H9 (cell line): ENCODE results near the gene APOA1. TPM values are rescaled to one million over a fixed set of nuclear protein-coding genes. Genes with fewer than 3 reads are reported as not detected.

ENCODE experiments used
- DNase-seq: peaks from one replicate; pipeline ENCODE4 v3.0.0-alpha.2; 2017
- H2AFZ ChIP-seq: one replicate; pipeline ENCODE4 v1.6.1; 2013; ENCODE audit warnings: mild to moderate bottlenecking, low read length, control low read depth, moderate library complexity
- H2AK5ac ChIP-seq: 2 replicates; pipeline ENCODE4 v1.6.1; 2013; ENCODE audit warnings: low read length, control low read depth, mixed read lengths; ENCODE audit not compliant: insufficient read length
- H2BK120ac ChIP-seq: one replicate; pipeline ENCODE4 v1.6.1; 2013; ENCODE audit warnings: low read depth, mild to moderate bottlenecking, low read length, control low read depth, inconsistent platforms; ENCODE audit not compliant: poor library complexity, severe bottlenecking
- H2BK12ac ChIP-seq: 2 replicates; pipeline ENCODE4 v1.6.1; 2013; ENCODE audit warnings: low read length, control low read depth, mixed read lengths, low read depth; ENCODE audit not compliant: insufficient read length
- H2BK15ac ChIP-seq: 2 replicates; pipeline ENCODE4 v1.6.1; 2013; ENCODE audit warnings: low read depth, low read length, control low read depth
- H2BK20ac ChIP-seq: one replicate; pipeline ENCODE4 v1.6.1; 2013; ENCODE audit warnings: low read depth, mild to moderate bottlenecking, low read length, control low read depth, inconsistent platforms; ENCODE audit not compliant: poor library complexity, severe bottlenecking
- H2BK5ac ChIP-seq: 2 replicates; pipeline ENCODE4 v1.6.1; 2013; ENCODE audit warnings: low read length, control low read depth, mixed read lengths; ENCODE audit not compliant: insufficient read length
- H3K14ac ChIP-seq: 2 replicates; pipeline ENCODE4 v1.6.1; 2013; ENCODE audit warnings: low read length, control low read depth; ENCODE audit not compliant: insufficient read depth
- H3K18ac ChIP-seq: 2 replicates; pipeline ENCODE4 v1.6.1; 2013; ENCODE audit warnings: low read depth, mild to moderate bottlenecking, mixed read lengths, low read length, control low read depth; ENCODE audit not compliant: insufficient read length
- H3K23ac ChIP-seq: 2 replicates; pipeline ENCODE4 v1.6.1; 2013; ENCODE audit warnings: low read length, control low read depth, mixed read lengths, low read depth; ENCODE audit not compliant: insufficient read length
- H3K23me2 ChIP-seq: 2 replicates; pipeline ENCODE4 v1.6.1; 2013; ENCODE audit warnings: low read depth, mild to moderate bottlenecking, mixed read lengths, low read length, control low read depth; ENCODE audit not compliant: insufficient read length, poor library complexity, severe bottlenecking
- H3K27ac ChIP-seq: 2 replicates; pipeline ENCODE4 v1.5.1; 2013; ENCODE audit warnings: low read length, control low read depth, mixed read lengths, low read depth; ENCODE audit not compliant: insufficient read length
- H3K27me3 ChIP-seq: 2 replicates; pipeline ENCODE4 v1.6.1; 2013; ENCODE audit warnings: low read length, control low read depth, inconsistent platforms; ENCODE audit not compliant: insufficient read depth
- H3K4ac ChIP-seq: 2 replicates; pipeline ENCODE4 v1.6.1; 2013; ENCODE audit warnings: low read depth, mild to moderate bottlenecking, control low read depth, inconsistent platforms, low read length, moderate library complexity
- H3K4me1 ChIP-seq: 2 replicates; pipeline ENCODE4 v1.6.1; 2013; ENCODE audit warnings: low read length, control low read depth, inconsistent platforms; ENCODE audit not compliant: insufficient read depth
- H3K4me2 ChIP-seq: 2 replicates; pipeline ENCODE4 v1.6.1; 2013; ENCODE audit warnings: low read length, control low read depth, mixed read lengths; ENCODE audit not compliant: insufficient read length, insufficient read depth
- H3K56ac ChIP-seq: 2 replicates; pipeline ENCODE4 v1.6.1; 2013; ENCODE audit warnings: low read depth, mild to moderate bottlenecking, mixed read lengths, low read length, control low read depth; ENCODE audit not compliant: insufficient read length
- H3K79me1 ChIP-seq: 2 replicates; pipeline ENCODE4 v1.6.1; 2013; ENCODE audit warnings: low read depth, mild to moderate bottlenecking, moderate library complexity, low read length, control low read depth, inconsistent platforms; ENCODE audit not compliant: insufficient read depth, poor library complexity, severe bottlenecking
- H3K79me2 ChIP-seq: 2 replicates; pipeline ENCODE4 v1.6.1; 2013; ENCODE audit warnings: low read length, control low read depth, inconsistent platforms; ENCODE audit not compliant: insufficient read depth
- H3K9ac ChIP-seq: 2 replicates; pipeline ENCODE4 v1.6.1; 2013; ENCODE audit warnings: low read length, control low read depth, mixed read lengths; ENCODE audit not compliant: insufficient read length; ENCODE audit errors: extremely low read depth
- H3K9me3 ChIP-seq: one replicate; pipeline ENCODE4 v1.6.1; 2013; ENCODE audit warnings: low read depth, low read length, inconsistent platforms; ENCODE audit not compliant: control insufficient read depth
- H3T11ph ChIP-seq: one replicate; pipeline ENCODE4 v1.6.1; 2013; ENCODE audit warnings: mild to moderate bottlenecking, low read length, control low read depth, inconsistent platforms
- H4K20me1 ChIP-seq: one replicate; pipeline ENCODE4 v1.6.1; 2013; ENCODE audit not compliant: control insufficient read depth, insufficient read length, insufficient read depth
- H4K5ac ChIP-seq: 2 replicates; pipeline ENCODE4 v1.6.1; 2013; ENCODE audit warnings: low read depth, mild to moderate bottlenecking, mixed read lengths, low read length, control low read depth; ENCODE audit not compliant: insufficient read length
- H4K8ac ChIP-seq: replicated peaks from 2 replicates; pipeline ENCODE4 v1.6.1; 2013; ENCODE audit warnings: low read length, control low read depth, mixed read lengths, low read depth; ENCODE audit not compliant: insufficient read length
- H4K91ac ChIP-seq: 2 replicates; pipeline ENCODE4 v1.6.1; 2013; ENCODE audit warnings: low read depth, mild to moderate bottlenecking, moderate library complexity, mixed read lengths, low read length, control low read depth; ENCODE audit not compliant: insufficient read length
- H3K27ac Mint-ChIP-seq, 3 experiments: 2 replicates in 2 of 3; 3 replicates in 1 of 3; pipeline ENCODE4 v1.8.0; 2020 to 2021; ENCODE audit warnings: mixed read lengths in 3 of 3, mild to moderate bottlenecking in 1 of 3, moderate library complexity in 1 of 3
- H3K27me3 Mint-ChIP-seq: 2 replicates; pipeline ENCODE4 v1.8.0; 2021; ENCODE audit warnings: low read depth, mild to moderate bottlenecking, moderate library complexity, mixed read lengths
- H3K36me3 Mint-ChIP-seq, 3 experiments: 2 replicates in 2 of 3; 3 replicates in 1 of 3; pipeline ENCODE4 v1.8.0; 2020 to 2021; ENCODE audit warnings: low read depth in 3 of 3, mixed read lengths in 3 of 3; ENCODE audit not compliant: insufficient read depth in 1 of 3
- H3K4me1 Mint-ChIP-seq, 2 experiments: 2 replicates each; pipeline ENCODE4 v1.8.0; 2020; ENCODE audit warnings: mixed read lengths in 2 of 2
- H3K4me3 Mint-ChIP-seq, 2 experiments: 2 replicates in 1 of 2; 3 replicates in 1 of 2; pipeline ENCODE4 v1.8.0; 2020 to 2021; ENCODE audit warnings: mild to moderate bottlenecking in 2 of 2, mixed read lengths in 2 of 2, moderate library complexity in 1 of 2
- H3K9me3 Mint-ChIP-seq, 2 experiments: 2 replicates in 1 of 2; 3 replicates in 1 of 2; pipeline ENCODE4 v1.8.0; 2020; ENCODE audit warnings: mild to moderate bottlenecking in 2 of 2, mixed read lengths in 2 of 2, moderate library complexity in 1 of 2
- CTCF ChIP-seq: fragments of 200-600 bp; sonication (generic); conservative IDR thresholded peaks from 3 replicates; pipeline ENCODE4 v1.8.0; 2021; ENCODE audit warnings: antibody characterized with exemption, mild to moderate bottlenecking
- WGBS: extraction: QIAGEN DNeasy Blood & Tissue Kit; methylation state at CpG from one replicate; pipeline ENCODE4 v1.1.7; 2013; ENCODE audit warnings: missing lambda C conversion rate, low lambda C conversion rate, mixed read lengths; ENCODE audit not compliant: insufficient read length; ENCODE audit errors: extremely low coverage; 5-methylcytosine and 5-hydroxymethylcytosine counted together
- total RNA-seq: library from RNA; stranded (reverse); gene quantifications from 2 replicates; pipeline ENCODE4 v1.2.1, GENCODE V29; 2021

The APOA1 gene
- total RNA-seq, 1 experiment from 2014 or later, result 0.68 TPM

DNA sequence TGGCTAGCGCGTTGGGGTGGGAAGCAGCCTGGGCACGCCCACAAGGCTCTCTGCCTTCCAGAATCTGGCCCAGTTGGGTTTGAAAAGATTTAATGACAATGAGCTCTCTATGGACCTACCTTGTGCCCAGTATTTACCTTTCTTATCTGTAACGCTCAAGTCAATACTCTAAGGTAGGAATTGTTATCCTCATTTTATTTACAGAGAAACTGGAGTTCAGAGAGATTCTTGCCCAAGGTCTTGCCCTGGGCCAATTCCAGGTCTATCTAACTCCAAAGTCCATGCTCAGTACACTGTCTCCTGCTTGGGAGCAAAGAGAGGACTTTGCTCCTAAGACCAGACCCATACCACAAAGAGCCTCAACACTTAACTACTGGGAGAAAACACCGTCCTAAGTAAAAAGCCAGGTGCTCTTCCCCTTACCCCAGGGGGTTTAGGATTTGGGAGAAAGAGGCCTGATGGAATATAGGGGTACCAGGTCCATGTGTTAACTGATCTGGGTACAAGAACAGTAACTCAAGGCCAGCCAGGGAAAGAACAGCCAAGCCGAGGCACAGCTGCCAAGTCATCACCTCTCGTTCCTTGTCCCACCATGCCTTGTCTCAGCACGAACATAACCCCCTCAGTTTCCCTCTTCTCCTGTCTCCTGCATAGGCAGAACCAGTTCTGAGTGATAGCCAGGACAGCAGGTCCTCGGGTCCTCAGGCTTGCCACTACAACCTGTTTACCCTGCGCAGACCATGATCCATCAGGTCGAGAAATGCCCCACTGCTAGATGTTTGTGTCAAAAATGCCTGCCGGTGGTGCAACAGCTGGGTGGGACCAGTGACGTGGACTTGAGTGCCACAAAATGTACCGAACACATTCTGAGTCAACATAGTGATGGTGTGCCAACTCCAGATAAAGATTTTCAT lies 28.9 kb downstream of the APOA1 start:
- no peaks in the 10 kb centered on the region for H3K23me2 ChIP-seq
- H2BK120ac ChIP-seq, result no peak overlapping the region
- H3K36me3 Mint-ChIP-seq, result no peaks in the 10 kb centered on the region
- H2AK5ac ChIP-seq, result no peak overlapping the region
- H3K56ac ChIP-seq, result no peak overlapping the region
- no peak overlapping the region for H3K23ac ChIP-seq
- WGBS, result no CpG with 5 or more reads among the region's 14 CpGs
- H3K27ac Mint-ChIP-seq, result no peak overlapping the region
- H3K4me3 Mint-ChIP-seq, result no peak overlapping the region
- no peak overlapping the region for H2BK15ac ChIP-seq
- H3K27me3 Mint-ChIP-seq, result peaks cover 5% of the 10 kb centered on the region
- H3K4ac ChIP-seq, result no peak overlapping the region
- no peak overlapping the region for H3K14ac ChIP-seq
- no peak overlapping the region for H4K5ac ChIP-seq
- H2BK12ac ChIP-seq, result no peak overlapping the region
- H3K9ac ChIP-seq, result no peak overlapping the region
- H3K4me1 Mint-ChIP-seq, result no peaks in the 10 kb centered on the region
- H3K79me1 ChIP-seq, result no peaks in the 10 kb centered on the region
- H3K79me2 ChIP-seq, result no peaks in the 10 kb centered on the region
- H4K20me1 ChIP-seq, result no peaks in the 10 kb centered on the region
- no peak overlapping the region for H4K8ac ChIP-seq
- H3K4me2 ChIP-seq, result no peak overlapping the region
- H2AFZ ChIP-seq, result no peak overlapping the region
- DNase-seq, result no peak
- H3K9me3 ChIP-seq, result no peaks in the 10 kb centered on the region
- H2BK20ac ChIP-seq, result no peak overlapping the region
- no peaks in the 10 kb centered on the region; a peak in 1 of 5 replicates for H3K9me3 Mint-ChIP-seq
- H3K27ac ChIP-seq, result no peak overlapping the region
- H4K91ac ChIP-seq, result no peak overlapping the region
- no peaks in the 10 kb centered on the region for H3K4me1 ChIP-seq
- no peaks in the 10 kb centered on the region for H3K27me3 ChIP-seq
- no peak overlapping the region for H3T11ph ChIP-seq
- no peak overlapping the region for H2BK5ac ChIP-seq
- TF ChIP-seq CTCF, result no peak
- no peak overlapping the region for H3K18ac ChIP-seq
